Measurements from ENCODE around the gene PRDX5.

The PRDX5 gene

DNA sequence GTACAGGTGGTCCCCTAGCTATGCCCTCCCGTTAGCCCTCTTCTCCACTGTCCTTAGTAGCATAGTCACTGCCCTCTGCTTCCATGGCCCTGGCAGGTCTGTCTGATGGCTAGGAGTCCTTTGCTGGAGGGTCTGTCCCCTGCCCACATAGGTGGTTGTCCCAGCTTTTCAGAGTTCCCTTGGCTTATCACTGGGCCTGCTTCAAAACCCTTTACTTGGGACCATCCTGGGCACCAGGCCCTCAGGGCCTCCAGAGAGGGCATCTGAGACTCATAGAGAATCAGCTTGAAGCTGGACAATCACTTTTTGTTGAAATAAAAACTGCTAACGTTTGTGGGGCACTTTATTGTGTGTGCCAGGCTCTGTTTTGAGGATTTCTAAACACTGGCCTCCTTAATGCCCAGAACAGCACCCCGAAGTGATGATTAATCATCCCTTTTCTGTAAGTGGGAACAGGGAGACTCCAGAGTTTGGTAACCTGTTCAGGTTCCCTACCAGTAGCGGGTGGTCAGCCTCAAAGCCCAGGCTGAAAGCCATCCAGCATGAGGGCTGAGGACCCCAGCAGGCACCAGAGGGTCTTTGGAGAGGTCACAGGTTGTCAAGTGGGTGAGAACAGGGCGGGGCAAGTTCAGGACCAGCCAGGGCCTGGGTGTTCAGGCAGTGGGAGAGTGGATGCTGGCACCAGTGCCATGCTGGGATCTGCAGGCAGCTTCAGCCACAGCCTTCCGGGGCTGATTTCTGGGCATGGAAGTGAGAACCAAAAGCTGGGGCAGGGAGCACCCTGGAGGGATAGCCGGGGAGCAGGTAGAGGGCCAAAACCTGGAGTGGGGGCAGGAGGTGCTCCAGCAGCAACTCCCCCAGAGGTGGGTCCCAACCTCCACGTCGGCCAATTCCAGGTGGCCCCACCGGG, 27.3 kb upstream of the PRDX5 start:
- DNase-seq: no peak

DNA sequence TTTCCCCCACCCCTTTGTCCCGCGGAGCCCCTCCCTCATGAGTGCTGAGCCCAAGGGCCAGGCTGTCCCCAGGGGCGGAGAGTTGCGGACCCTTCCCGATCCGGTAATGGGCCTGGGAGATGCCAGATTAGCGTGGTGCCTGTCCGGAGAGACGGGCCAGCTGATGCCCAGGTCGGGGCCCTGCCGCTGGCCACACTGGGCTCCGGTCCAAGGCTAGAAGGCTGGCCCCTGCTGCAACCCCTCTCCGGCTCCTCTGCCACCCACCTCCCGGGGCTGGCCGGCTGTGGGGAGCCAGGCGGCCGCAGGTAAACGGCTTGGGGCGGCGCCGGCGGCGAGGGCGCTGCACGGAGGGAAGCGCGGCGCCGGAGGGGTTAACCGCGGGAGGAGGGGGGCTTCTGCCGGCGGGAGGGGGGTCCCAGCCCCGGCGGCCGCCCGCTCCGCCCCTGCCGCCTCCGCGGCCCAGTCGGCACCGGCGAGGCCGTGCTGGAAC, 26.6 kb upstream of the PRDX5 start, which contains the start of gene KCNK4:
Gene KCNK4, plus strand, starts transcription at position 41 of the 490 bp plus-strand sequence. CDS start 1,717 bp downstream, outside the sequence.
- DNase-seq: no peak

DNA sequence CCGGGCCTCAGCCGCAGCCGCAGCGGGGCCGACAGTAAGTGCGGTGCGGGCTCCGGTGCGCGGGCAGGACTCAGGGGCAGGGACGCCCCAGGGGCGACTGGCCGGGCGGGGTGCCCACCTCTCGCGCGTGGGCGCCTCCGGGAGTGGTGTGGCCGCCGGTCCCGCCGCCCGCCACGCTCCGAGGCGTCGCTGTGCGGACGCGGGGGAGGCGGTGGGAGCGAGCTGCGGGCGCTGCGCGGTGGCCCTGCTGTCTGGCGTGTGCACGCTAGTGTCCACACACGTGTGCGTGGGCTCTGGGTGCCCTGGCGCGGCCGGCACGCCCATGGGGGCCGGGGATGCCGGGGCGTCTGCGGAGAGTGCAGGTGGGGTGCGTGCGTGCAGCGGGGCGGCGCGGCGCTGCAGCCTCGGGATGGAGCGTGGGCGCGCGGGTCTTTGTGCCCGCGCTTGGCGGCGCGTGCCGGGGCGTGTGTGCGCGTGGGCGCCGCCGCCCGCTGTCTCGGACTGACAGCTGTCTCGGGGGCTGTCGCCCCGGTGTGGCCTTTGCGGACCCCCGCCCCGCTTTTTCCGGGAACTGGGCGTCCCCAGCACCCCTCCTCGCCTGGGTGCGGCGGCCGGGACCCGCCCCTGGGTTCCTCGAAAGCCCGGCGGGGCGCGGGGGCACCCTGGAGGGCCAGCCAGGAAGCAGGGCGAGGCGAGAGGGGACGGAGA, 26.0 kb upstream of the PRDX5 start:
- no peak for DNase-seq

DNA sequence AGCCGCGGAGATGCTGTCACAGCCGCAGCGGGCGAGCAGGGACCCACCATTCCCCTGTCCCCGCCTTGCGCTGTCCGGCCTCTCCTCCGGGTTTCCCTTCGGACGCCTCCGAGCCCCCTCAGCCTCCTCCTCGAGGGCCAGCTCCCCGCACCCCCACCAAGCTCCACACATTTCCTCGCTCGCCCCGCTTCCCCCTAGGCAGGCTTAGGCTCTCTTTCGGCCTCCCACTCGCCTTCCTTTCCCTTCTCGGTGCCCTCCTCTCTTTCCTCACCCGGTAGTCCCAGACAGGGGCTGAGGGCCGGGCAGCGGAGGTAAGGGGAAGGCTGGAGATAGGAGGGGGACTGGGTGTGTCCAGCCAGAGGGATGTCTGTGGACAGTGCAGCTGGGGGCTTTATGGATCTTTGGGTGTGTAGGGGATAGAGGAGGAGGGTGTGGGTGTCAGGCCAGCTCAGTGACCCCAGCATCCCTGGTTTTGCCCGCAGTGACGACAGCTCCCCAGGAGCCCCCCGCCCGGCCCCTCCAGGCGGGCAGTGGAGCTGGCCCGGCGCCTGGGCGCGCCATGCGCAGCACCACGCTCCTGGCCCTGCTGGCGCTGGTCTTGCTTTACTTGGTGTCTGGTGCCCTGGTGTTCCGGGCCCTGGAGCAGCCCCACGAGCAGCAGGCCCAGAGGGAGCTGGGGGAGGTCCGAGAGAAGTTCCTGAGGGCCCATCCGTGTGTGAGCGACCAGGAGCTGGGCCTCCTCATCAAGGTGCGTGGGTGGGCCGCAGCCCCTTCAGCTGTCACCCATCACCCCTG, 25.3 kb upstream of the PRDX5 start:
- DNase-seq: no peak

DNA sequence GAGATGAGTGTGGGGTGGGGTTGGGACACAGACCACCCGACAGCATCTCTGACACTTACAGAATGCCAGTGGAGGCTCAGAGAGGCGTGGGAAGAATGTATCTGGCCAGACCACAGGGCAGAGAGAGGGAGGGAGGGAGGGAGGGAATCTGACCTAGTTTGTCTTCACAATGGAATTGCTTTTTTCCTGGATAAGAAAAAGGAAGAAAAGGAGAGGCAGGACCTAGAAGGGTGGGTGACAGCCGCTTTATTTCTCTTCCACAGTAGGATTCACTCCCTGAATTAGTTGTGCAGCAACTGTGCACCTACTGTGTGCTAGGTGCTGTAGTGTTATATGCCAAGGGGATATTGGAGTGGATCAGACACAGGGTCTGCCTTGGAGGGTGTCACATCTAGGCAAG, 23.1 kb upstream of the PRDX5 start:
- DNase-seq: no peak

DNA sequence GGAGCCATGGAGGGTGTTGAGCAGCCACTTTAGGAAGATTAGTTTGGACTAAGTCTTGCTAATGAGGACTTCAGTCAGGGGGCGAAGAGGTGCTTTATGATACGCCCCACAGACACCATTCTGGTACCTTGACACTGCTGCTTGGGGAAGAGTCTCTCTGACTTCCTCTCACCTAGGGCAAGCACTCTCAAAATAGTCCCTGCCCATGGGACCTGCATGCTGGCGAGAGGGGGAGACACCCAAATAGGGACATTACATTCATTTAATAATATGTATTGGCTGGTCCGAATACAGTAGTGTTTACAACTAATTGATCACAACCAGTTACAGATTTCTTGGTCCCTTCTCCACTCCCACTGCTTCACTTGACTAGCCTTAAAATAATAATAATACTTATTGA, 22.2 kb upstream of the PRDX5 start:
- no peak for DNase-seq

DNA sequence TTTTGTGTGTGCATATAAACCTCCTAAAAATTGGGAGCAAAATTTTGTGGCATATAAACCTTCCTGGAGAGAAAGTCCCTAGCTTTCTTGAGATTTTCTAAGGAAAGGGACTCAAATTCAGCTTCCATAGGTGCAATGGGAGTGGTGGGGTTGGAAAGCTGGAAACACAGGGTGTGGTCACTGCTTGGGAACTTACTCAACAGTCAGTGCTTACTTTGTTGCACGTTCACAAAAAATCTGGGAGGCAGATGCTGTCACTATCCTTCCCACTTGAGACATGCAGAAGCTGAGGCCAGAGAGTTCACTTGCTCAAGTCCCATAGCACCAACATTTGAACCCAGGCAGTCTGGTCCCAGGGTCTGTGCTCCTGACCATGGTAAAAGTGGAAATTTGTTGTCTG, 21.7 kb upstream of the PRDX5 start:
- no peak for DNase-seq

DNA sequence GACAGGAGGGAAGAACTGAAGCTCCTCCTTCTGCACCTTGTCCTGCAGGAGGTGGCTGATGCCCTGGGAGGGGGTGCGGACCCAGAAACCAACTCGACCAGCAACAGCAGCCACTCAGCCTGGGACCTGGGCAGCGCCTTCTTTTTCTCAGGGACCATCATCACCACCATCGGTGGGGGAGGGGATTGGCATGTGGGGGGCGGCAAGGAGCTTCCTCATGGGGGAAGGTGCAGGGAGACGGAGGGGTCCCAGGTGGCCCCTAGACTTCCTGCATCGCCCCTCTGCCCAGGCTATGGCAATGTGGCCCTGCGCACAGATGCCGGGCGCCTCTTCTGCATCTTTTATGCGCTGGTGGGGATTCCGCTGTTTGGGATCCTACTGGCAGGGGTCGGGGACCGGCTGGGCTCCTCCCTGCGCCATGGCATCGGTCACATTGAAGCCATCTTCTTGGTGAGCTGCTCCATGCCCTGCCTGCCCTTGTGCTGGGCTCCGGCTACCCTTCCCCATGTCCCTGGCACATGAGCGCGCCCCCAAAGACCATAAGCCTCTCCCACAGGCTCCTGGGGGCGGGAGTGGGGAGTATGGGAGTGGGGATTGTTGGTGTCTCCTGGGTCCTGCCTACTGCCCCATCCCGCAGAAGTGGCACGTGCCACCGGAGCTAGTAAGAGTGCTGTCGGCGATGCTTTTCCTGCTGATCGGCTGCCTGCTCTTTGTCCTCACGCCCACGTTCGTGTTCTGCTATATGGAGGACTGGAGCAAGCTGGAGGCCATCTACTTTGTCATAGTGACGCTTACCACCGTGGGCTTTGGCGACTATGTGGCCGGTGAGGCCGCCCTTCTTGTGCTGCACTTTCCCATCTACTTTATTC, 20.9 kb upstream of the PRDX5 start:
- no peak for DNase-seq

DNA sequence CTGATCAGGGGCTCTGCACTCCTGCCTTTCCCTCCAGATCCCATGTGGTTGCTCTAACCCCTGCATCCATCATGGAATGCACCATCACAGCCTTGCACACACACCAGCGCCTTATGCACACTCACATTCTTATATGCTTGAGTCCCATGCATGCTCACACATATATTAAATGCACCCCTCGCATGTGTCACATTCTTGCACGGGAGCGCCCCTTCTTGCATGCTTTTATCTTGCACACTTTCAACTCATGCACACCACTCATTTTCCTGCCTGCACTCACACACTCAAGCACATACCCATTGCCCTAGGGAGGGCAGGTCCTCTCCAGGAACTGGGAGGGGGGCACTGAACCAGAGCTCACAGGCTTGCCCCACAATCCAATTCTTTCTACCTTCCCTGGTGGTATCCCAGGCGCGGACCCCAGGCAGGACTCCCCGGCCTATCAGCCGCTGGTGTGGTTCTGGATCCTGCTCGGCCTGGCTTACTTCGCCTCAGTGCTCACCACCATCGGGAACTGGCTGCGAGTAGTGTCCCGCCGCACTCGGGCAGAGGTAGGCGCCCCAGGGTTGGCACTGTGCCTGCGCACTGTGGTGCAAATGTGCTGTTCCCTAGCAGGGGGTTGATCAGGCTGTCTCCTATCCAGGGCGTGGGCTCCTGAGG, 20.1 kb upstream of the PRDX5 start:
- no peak for DNase-seq

DNA sequence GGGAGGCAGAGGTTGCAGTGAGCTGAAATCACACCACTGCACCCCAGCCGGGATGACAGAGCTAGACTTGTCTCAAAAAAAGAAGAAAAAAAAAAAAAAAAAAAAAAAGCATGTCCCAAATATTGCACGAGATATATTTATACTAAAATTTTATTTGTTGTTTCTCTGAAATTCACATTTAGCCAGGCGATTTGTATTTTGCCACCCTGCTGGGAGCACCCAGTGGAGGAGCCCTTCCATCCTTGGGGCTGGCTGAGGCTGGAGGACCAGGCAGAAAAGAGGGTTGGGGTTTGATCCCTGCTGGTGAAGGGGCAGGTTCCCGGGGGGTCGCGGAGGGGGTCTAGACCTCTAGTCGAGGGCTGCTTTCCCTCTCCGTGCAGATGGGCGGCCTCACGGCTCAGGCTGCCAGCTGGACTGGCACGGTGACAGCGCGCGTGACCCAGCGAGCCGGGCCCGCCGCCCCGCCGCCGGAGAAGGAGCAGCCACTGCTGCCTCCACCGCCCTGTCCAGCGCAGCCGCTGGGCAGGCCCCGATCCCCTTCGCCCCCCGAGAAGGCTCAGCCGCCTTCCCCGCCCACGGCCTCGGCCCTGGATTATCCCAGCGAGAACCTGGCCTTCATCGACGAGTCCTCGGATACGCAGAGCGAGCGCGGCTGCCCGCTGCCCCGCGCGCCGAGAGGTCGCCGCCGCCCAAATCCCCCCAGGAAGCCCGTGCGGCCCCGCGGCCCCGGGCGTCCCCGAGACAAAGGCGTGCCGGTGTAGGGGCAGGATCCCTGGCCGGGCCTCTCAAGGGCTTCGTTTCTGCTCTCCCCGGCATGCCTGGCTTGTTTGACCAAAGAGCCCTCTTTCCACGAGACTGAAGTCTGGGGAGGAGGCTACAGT, 18.7 kb upstream of the PRDX5 start:
- no peak for DNase-seq

DNA sequence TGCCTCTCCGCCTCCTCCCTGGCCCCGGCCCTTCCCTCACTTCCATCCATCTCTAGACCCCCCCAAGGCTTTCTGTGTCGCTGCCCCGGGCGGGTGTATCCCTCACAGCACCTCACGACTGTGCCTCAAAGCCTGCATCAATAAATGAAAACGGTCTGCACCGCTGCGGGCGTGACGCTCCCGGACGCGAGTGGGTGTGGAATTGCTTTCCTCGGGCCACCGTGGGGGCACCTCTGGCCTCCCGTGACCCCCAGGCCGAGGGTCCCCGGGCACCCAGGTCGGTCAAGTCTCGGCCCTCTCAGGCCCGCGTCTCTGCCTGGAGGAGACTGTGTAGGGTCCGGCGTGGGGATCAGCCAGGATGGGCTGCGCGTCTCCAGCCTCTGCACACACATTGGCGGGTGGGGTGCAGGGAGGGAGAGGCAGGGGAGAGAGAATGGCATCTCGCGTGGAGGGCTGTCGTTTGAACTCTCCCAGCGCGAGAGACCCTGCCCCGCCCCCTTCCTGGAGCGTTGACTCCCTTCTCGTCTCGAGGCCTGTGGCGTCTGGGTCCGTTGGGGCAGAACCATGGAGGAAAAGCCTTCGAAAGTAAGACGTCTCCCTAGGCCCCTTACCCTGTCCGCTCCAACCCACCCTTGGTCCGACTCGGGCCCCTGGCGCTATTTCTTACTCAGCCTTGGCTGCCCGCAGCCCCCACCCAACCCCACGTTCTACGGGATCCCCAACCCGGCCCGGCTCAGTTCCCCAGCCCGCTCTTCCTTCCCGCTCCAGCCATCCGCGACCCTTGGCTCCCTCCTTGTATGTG, 17.9 kb upstream of the PRDX5 start, which contains the start of gene CATSPERZ:
Gene CATSPERZ, plus strand, starts transcription at position 512 of the 802 bp plus-strand sequence. Its CDS starts 53 bp downstream, at position 565.
- DNase-seq: no peak

DNA sequence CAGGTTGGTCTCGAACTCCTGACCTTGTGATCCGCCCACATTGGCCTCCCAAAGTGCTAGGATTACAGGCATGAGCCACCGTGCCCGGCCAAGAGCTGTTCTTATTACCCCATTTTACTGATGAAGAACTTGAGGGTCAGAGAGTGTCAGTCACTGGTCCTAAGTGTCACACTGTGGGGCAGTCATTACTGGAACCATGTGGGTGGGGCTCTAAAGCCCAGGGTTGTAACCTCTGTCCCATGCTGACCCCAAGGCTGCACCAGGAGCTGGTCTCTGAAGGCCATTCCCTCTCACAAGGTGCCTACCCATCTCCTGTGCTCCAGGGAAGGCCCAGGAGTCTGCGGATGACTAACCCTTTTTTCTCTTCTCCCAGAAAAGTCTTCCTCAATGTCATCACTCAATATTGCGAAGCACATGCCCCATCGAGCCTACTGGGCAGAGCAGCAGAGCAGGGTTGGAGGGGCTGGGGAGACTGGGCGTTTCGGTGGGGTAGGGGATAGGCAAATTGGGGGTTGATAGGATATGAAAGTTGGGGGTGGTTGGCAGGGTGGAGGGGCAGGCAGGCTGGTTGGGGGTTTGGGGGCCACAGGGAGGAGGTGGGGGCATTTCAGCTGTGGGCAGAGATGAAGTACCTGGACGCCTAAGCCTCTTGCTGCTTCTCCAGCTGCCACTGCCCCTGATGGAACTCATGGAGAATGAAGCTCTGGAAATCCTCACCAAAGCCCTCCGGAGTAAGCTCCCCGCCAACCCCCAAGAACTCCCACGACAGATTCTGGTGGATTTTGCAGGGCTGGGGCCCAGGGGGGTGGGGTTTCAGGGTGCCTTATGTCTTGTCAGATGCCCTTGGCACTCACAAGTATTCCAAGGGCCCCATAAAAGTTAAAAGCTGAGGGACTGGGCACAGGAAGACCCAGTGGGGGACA, 14.6 kb upstream of the PRDX5 start:
- no peak for DNase-seq

DNA sequence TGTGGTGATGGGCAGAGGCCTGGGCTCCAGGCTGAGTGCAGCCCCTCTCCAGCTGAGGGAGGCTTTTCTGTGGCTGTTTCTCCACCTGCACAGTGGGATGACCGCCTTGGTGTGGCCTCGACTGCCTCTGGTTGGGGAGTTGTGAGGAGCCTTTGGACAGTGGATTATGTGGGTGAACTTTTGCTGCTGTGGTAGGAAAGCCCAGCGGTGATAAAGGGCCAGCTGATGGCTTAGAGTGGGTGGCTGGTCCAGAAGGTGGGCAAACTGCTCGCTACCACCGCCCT, 13.9 kb upstream of the PRDX5 start:
- no peak for DNase-seq

DNA sequence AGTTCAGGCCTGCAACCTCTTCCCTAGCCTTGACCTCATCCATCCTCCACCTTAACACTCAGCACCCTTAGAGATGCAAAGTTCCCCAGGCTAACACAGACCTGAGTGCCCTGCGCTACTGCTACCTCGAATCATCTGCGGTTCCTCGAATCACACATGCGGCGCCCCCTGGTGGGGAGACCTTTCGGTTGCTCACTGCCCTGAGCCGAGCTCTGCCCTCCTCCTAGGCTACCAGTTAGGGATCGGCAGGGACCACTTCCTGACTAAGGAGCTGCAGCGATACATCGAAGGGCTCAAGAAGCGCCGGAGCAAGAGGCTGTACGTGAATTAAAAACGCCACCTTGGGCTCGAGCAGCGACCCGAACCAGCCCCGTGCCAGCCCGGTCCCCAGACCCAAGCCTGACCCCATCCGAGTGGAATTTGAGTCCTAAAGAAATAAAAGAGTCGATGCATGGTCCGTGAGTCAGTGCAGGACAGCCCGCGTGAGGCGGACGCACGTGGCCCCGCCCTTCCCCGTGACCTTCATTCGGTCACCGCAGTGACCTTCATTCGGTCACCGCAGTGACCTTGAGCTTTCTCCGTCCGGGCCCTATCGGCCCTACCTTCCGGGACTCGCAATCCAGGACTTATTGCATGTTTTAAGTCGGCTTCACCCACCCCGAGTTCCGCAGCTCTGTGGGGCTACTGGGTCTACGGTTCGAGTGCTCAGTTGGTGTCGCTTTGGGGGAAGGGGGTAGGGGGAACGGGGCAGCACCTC, 13.4 kb upstream of the PRDX5 start:
- DNase-seq: peak; percentile 96 to 98

DNA sequence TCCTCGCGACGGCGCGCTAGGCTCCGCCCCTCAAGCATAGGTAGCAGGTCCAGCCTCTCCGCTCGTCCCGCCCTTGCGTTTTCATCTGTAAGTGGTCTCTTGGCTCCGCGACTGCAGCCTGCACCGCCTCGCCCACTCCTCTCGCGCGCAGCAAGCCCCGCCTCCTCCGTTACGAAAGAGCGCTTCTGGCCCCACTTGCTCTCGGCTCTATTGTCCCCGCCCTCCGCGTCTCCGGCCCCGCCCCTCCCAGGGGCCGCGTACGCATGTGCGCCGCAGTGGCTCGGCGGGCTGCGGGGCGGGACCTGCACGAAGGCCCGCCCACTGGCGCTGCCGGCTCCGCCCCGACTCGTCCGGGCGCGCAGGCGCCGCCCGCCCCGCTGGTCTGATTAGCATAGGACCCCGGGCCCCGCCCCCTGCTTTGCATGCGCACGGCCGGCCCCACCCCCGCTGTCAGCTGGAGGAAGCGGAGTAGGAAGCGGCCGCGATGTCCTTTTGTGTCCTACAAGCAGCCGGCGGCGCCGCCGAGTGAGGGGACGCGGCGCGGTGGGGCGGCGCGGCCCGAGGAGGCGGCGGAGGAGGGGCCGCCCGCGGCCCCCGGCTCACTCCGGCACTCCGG, 12.7 kb upstream of the PRDX5 start, which contains the start of gene ESRRA:
Gene ESRRA, plus strand, starts transcription at position 450 of the 616 bp plus-strand sequence. CDS start 1,656 bp downstream, outside the sequence.
- DNase-seq: peak; percentile 99 to 100

DNA sequence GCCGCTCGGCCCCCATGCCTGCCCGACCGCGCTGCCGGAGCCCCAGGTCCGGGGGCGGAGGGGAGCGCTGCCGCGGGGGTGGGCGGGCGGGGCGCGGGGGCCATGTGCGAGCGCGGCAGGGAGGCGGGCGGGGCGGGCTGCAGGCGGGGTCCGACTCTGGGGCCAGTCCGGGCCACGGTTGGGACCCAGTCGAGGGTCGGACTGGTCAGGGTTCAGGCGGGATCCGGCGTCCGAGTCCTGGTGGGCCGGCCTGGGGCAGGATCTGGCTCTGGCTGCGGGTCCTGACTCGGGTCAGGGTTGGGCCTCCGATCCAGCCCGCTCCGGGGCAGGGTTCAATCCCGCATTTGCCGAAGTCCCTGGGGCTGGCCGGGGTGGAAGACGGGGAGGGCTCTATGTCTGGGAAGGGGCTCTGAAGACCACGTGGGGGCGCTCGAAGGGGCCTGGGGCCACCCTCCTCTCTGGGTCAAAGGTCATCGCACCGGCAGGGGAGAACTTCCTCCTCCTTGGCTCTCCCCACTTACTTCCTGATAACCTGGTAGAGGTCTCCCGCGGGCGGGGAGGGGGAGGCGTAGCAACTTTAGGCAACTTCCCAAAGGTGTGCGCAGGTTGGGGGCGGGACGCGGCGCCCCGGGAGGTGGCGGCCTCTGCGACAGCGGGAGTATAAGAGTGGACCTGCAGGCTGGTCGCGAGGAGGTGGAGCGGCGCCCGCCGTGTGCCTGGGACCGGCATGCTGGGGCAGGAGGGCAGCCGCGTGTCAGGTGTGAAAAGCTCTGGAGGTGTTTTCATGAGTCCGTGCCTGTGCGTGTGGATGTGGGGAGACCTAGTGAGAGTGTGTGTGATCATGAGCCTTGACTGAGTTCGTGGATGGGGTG, 12.0 kb upstream of the PRDX5 start:
- peak; percentile 80 to 85 for DNase-seq
